SKM-1 (cell line): Measurements from ENCODE around the gene ZNF219.

Experiments used
- DNase-seq: peaks from one replicate; lab custom pipeline; 2025; ENCODE audit not compliant: unreplicated experiment; lab: John Stamatoyannopoulos, UW

Gene ZNF219

GRCh38 chr14:21098076-21098891 is at the start of gene ZNF219:
ZNF219 (minus strand) TSS chr14:21098655; CDS start chr14:21093591, 5,064 bp downstream.
- DNase-seq: peak; percentile 8

- DNase-seq: no peak
These were observed 47.0 kb upstream of the ZNF219 start for GRCh38 chr14:21145437-21145836.

- no peak for DNase-seq
These were observed 43.9 kb upstream of the ZNF219 start for GRCh38 chr14:21142357-21142756.

DNA sequence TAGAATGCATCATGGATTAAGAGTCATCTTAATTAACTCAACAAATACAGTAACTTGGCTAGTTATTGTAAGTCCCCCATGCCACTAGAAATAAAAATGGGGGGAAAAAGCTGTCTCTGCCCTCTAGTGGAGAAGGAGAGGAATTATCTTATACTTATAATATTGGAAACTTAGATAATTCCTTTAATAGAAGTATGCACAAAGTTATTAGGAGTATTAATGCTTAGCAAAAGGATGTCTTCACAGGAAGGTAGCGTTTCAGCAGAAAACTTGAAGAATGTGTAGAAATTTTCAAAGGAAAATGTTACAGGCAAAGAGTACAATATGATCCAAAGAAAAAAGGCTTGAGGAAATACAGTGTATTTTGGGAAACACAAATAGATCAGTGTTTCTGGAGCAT is 37.6 kb upstream of the ZNF219 start:
- DNase-seq: no peak

GRCh38 chr14:21133901-21134300 is 35.4 kb upstream of the ZNF219 start:
- DNase-seq: no peak

DNA sequence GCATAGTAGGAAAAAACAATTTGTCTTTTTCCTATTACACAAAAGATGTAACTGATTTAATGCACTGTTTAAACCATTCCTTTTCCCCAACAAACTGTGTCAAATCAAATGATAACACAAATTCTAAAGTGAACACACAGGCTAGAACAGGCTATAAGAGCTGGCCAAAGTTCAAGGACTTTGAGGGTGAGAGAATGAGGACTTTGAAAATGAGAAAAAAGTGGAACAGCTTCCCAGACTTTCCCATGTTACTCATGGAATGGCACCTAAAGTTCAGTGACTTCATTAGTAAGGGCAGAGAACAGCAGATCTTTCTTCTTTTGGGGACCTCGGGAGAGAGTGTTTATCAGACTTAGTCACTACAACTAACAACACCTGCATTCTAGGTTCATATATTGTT is 25.0 kb upstream of the ZNF219 start:
- no peak for DNase-seq

DNA sequence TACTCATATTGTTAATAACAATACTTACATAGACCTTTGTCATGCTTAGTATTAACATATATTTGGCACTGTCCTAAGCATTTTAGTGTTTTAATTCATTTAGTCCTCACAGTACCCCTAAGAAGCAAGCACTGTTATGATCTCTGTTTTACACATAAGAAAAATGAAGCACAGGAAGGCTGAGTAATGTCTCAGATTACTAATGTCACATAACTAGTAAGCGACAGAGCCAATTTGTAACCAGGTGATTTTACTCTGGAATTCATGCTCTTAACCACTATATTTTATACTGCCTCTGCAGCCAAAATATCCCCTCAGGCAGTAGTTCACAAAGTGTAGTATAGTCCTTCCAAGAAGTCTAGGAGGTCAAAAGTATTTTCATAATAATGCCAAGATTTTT is 22.7 kb upstream of the ZNF219 start:
- DNase-seq: no peak

DNA sequence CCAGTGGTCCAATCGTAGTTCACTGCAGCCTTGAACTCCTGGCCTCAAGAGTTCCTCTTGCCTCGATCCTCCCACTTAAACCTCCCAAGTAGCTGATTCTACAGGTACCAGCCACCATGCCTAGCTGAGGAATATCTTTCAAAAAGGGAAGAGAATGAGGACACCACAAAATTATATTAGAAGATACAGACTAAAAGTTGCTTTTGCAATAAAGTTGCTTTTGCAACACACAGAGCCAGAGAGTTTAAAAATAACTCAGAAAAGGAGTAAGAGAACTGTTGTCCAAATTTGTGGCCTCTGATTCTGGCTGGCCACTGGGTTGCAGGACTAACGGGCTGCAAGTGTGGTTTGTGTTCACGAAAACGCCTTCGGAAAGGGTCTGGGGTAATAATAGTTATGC is 22.2 kb upstream of the ZNF219 start:
- no peak for DNase-seq

GRCh38 chr14:21118933-21119332 is 20.5 kb upstream of the ZNF219 start:
- DNase-seq: no peak

DNA sequence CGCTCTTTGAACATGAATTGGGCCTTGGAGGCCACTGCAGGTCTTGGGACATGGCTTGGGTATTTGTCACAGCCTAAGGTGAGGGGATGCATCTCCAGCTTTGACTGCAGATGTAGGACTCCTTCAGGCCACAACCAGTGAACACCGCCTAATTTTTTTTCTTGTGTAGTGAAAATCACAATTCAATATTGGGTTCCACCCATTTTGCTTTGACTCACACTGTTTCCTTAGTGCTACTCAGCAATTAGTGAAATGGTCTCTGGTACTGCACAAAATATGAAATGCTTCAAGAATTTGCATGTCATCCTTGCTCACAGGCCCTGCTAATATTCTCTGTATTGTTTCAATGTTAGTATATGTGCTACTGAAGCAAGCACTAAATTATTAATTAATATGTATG is 14.9 kb upstream of the ZNF219 start:
- DNase-seq: no peak

GRCh38 chr14:21112255-21112654 is 13.8 kb upstream of the ZNF219 start:
- DNase-seq: no peak

DNA sequence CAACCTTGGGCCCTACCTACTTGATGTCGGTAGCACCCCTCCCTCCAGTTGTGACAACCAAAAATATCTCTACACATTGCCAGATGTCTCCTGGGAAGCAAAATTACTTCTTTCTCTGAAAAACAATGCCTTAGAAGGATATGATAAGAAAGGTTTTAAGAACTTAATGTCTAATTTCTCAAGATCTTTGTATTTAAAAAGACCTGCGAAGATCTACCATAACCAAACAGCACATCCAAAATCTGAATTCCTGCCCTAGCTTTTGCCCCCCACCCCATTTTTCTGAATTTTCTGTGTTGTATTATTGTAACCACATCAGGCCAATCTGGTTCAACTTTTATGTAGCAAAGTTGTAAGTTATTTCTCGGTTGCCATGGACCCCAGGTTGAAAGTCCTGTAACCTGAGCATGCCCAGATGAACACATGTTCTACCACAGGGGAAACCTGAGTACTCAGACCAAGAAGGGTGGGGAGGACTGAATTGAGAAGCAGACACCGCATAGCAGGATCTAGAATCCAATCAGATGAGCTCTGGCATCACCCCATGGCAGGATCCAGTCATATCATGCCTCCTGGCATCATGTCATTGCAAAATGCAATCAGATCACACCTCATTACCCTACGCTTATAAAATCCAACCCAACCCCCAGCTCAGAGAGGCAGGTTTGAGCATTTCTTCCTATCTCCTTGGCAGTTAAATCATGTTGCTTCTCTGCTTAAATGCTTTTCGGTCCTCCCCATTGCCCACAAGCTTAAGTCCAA is 11.1 kb upstream of the ZNF219 start:
- no peak for DNase-seq

- no peak for DNase-seq
These were observed 10.3 kb upstream of the ZNF219 start for GRCh38 chr14:21108791-21109190.

- DNase-seq: no peak
These were observed 8.9 kb upstream of the ZNF219 start for GRCh38 chr14:21107283-21107800.

DNA sequence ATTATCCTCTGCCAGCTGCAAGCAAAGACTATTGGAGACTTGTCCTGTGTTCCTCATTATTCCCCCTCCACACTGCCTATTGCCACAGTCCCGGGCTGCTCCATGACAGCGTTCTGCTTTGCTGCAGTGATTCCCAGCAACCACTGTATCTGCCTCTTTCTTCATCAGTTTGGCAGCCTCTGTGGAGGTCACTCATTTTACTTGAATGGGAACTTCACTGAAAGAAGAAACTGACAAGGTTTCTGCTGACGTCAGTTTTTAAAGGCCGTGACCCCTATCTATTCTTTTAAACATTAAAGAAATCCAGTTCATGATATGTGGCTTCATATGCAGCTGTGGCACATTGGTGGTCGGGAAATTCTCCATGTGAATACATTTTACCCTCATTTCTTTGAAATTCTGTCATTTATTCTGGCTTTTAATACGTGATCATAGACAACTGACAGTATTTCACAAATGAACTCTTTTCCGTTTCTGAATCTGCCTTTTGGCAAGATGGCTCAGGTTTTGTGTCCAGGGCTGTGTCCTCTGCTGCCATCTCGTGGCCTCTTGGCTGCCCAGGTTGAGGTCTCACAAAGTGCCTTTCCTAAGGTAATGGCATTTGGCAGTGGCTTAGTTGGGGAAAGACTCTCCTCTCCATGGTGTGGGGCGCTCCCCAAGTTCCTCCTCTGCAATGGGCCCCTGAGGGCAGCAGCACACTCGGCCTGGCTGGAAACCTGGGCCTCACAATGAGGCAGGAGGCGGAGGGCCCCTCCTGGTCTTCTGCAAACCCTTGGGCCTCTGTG is 8.2 kb upstream of the ZNF219 start:
- peak; percentile 6 for DNase-seq

- peak; percentile 4 for DNase-seq
These were observed 7.7 kb upstream of the ZNF219 start for GRCh38 chr14:21106176-21106497.

DNA sequence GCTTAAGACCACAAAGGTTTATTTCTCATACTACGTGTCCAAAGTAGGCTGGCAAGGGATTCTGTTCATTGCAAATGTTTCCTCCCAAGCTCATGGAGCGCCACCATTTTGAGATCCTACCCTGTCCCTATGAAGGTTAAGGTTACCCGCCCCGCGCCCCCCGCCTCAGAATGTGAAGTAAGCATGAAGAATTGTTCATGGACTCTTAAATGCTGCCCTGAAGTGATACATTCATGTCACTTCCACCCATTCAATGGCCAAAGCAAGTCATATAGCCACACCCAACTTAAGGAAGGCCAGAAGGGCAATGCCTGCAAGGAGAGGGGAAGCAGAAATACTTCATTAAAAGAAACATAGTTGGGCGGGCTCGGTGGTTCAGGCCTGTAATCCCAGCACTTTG is 6.6 kb upstream of the ZNF219 start:
- no peak for DNase-seq

GRCh38 chr14:21104448-21105060 is 6.1 kb upstream of the ZNF219 start:
- no peak for DNase-seq

- peak; percentile 67 for DNase-seq
These were observed 5.4 kb upstream of the ZNF219 start for GRCh38 chr14:21103710-21104447.

- DNase-seq: no peak
These were observed 4.9 kb upstream of the ZNF219 start for GRCh38 chr14:21103411-21103709.
